Glomerular endothelial cell (primary cell): ENCODE results near the gene ARHGAP26. TPM values are rescaled to one million over a fixed set of nuclear protein-coding genes. Genes with fewer than 3 reads are reported as not detected.

ENCODE experiments used
- DNase-seq: peaks from one replicate; pipeline ENCODE4 v3.0.0-alpha.2; 2011; ENCODE audit warnings: low read depth, low spot score; ENCODE audit errors: extremely low read depth
- total RNA-seq: library from RNA; depleted of rRNA; stranded (reverse); fragments of >200 nt; gene quantifications from 2 replicates; pipeline ENCODE4 v1.2.3, GENCODE V29; 2015

Gene ARHGAP26
- total RNA-seq, 1 donor from 2014 or later = 33.1 TPM

- DNase-seq = no peak
Measured at GRCh38 chr5:142748568-142749249, 21.5 kb upstream of the ARHGAP26 start.

- DNase-seq = no peak
Measured at GRCh38 chr5:142749321-142749720, 20.9 kb upstream of the ARHGAP26 start.

- DNase-seq = no peak
Measured at GRCh38 chr5:142753116-142753631, 17.0 kb upstream of the ARHGAP26 start.

GRCh38 chr5:142754031-142754430 is 16.1 kb upstream of the ARHGAP26 start:
- no peak for DNase-seq

- DNase-seq = no peak
Measured at GRCh38 chr5:142756576-142756975, 13.6 kb upstream of the ARHGAP26 start.

- no peak for DNase-seq
Measured at GRCh38 chr5:142757564-142757963, 12.6 kb upstream of the ARHGAP26 start.

- no peak for DNase-seq
Measured at GRCh38 chr5:142758062-142758795, 11.9 kb upstream of the ARHGAP26 start.

- DNase-seq = no peak
Measured at GRCh38 chr5:142758796-142759145, 11.4 kb upstream of the ARHGAP26 start.

GRCh38 chr5:142763701-142764100 is 6.5 kb upstream of the ARHGAP26 start:
- no peak for DNase-seq

GRCh38 chr5:142767178-142767577 is 3.0 kb upstream of the ARHGAP26 start:
- no peak for DNase-seq

- DNase-seq = no peak
Measured at GRCh38 chr5:142767911-142768310, 2.3 kb upstream of the ARHGAP26 start.

GRCh38 chr5:142769251-142769792 is 855 bp upstream of the ARHGAP26 start:
- no peak for DNase-seq

- DNase-seq = no peak
Measured at GRCh38 chr5:142770650-142771609, 753 bp downstream of the ARHGAP26 start.

- no peak for DNase-seq
Measured at GRCh38 chr5:142771666-142772065, 1.5 kb downstream of the ARHGAP26 start.

- DNase-seq = no peak
Measured at GRCh38 chr5:142772446-142773293, 2.5 kb downstream of the ARHGAP26 start.

GRCh38 chr5:142777099-142777498 is 6.9 kb downstream of the ARHGAP26 start:
- DNase-seq = no peak

GRCh38 chr5:142777850-142778249 is 7.7 kb downstream of the ARHGAP26 start:
- no peak for DNase-seq

- DNase-seq = no peak
Measured at GRCh38 chr5:142779163-142779840, 9.1 kb downstream of the ARHGAP26 start.

GRCh38 chr5:142780871-142781270 is 10.7 kb downstream of the ARHGAP26 start:
- no peak for DNase-seq
